Glomerular visceral epithelial cell (primary cell): ENCODE measurements around the gene YIF1B.

Source experiments
- DNase-seq: peaks from one replicate; pipeline ENCODE4 v3.0.0-alpha.2; 2016; ENCODE audit errors: extremely low spot score

The YIF1B gene

GRCh38 chr19:38335949-38336637, 20.3 kb upstream of the YIF1B start:
- DNase-seq = peak; percentile 97

GRCh38 chr19:38333245-38333644, 17.5 kb upstream of the YIF1B start:
- no peak for DNase-seq

DNA sequence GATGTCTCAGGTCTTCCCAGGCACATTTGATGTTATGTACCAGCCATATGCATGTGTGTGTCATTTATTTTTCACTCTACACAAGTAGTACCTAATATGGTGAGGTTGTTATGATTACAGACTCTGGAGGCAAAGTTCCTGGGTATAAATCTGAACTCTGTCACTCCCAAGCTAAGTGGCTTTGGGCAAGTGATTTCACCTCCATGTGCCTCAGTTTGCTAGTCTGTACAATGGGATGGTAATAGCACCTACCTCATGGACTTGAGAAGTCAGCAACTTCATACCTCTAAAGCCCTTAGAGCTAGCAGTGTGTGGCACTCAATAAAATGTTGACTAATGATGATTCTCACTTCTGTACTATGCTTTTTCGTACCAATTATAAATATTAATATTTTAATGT, 16.0 kb upstream of the YIF1B start:
- DNase-seq = no peak

DNA sequence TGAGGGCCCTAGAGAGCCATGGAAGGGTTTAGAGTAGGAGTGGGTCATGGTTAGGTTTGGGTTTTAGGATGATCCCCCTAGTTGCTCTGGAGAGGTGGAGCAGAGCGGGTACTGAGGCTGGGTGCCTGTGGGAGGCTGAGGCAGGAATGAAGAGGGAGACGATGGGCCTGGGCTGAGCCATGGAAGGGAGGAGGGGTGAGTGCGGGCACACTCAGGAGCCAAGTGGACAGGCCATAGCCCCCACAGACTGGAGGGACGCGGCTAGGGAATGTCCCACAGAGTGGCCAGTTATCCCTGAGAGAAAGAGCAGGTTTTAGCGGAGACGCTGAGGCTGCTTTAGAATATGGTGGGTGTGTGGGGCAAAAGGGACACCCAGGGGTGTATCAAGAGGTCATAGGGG, 13.9 kb upstream of the YIF1B start:
- DNase-seq = no peak

GRCh38 chr19:38326591-38326990, 10.8 kb upstream of the YIF1B start:
- DNase-seq = no peak

- no peak for DNase-seq
Measured at GRCh38 chr19:38324431-38324830, 8.7 kb upstream of the YIF1B start.

DNA sequence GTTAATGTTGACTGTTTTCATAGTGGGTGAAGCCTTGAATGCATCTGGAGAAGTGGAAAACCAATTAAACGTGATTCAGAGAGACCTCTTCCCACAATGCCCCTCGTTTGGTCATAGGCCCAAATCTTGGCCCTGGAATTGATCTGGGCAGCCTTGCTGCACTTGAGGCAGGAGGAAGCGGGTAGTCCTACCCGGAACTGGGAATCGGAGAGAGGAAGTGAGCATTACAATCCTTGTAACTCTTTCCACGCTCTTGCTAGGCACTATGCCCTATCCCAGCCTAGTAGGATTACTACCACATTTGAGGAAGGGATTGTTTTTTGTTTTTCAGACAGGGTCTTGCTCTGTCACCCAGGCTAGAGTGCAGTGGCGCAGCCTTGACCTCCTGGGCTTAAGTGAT, 7.5 kb upstream of the YIF1B start:
- no peak for DNase-seq

GRCh38 chr19:38321646-38322196, 6.0 kb upstream of the YIF1B start:
- DNase-seq = no peak

DNA sequence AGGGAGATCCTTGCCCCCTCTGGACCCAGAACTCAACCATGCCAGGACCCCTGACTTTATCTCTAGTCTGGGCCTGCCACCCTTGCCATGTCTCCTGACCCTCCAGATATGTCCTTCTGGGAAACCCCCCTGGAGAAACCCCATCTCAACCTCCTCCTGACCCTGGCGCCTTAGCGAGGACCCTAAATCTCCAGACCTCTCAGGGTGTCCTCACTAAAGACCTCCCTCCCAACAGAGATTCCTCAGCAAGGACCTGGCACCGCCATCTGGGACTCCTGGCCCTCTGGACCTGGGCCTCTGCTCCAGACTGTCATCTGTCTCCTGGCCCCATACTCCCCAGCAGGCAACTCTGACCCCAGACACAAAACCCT, 5.2 kb upstream of the YIF1B start:
- no peak for DNase-seq

DNA sequence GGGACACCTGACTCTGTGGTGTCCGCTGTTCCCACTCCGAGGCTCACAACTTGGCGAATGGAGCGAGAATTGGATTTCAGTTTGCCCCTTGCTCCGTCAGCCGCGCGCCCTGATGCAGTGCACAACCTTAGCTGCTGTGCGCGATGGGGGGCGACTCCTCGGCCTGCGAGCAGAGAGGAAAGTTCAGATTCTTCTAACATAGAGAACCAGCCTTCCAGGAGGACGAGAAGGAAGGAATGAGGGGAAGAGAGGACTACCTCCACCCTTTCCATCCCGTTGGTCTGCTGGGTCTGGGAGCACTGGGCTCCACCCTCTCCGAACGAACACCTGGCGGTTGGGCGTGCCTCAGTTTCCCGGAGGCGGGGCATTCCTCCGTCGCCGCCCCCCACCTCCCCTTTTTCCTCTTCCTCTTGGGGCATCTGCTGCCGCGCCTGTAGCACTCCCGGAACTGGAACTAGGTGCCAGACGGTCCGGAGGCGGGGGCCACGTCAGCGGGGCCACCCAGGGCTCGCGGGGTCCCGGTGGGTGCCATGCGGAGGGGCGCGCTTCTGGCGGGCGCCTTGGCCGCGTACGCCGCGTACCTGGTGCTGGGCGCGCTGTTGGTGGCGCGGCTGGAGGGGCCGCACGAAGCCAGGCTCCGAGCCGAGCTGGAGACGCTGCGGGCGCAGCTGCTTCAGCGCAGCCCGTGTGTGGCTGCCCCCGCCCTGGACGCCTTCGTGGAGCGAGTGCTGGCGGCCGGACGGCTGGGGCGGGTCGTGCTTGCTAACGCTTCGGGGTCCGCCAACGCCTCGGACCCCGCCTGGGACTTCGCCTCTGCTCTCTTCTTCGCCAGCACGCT, 3.9 kb upstream of the YIF1B start, which contains the start of gene KCNK6:
TSS of gene KCNK6 (plus strand) at position 425 of the 838 bp plus-strand sequence. CDS start at position 531, 106 bp downstream.
- DNase-seq = peak; percentile 34

DNA sequence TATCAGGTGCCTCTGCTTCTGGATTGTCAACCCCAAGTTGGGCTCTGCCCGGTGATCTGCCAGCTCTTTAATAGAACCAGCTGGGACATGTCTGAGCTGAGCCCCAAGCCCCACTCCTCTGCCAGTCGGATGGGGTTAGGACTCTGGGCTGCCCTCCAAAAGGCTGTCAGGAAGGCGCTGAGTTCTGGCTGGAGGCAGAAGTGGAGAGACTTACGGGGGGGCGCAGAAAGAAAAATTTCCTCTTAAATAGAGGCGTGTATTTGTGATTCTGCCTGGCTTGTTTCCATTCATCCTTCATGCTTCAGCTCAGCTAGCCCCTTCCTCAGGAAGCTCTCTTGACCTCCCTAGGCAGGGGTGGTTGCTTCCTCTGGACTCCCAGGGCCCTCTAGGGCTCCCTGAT, 2.9 kb upstream of the YIF1B start:
- DNase-seq = no peak

GRCh38 chr19:38317104-38317612, 1.4 kb upstream of the YIF1B start:
- no peak for DNase-seq

GRCh38 chr19:38316477-38317067, 825 bp upstream of the YIF1B start:
- no peak for DNase-seq

DNA sequence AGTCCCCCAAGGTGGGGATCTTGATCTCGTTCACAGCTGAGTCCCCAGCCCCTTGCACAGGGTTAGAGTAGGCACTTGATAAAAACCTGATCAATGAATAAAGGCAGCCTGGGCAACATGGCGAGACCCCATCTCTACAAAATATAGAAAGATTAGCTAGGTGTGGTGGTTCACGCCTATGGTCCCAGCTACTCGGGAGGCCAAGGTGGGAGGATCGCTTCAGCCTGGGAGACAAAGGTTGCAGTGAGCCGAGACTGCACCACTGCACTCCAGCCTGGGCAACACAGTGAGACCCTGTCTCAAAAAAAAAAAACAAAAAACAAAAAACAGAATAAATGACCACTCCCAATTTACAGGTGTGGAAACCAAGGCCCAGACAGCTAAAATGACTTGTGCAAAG, 4.8 kb downstream of the YIF1B start:
- no peak for DNase-seq

GRCh38 chr19:38310279-38310670, 5.5 kb downstream of the YIF1B start:
- no peak for DNase-seq

GRCh38 chr19:38309615-38310278, 6.0 kb downstream of the YIF1B start:
- DNase-seq = no peak

GRCh38 chr19:38308926-38309614, 6.7 kb downstream of the YIF1B start:
- DNase-seq = no peak

- DNase-seq = no peak
Measured at GRCh38 chr19:38308006-38308766, 7.6 kb downstream of the YIF1B start.

DNA sequence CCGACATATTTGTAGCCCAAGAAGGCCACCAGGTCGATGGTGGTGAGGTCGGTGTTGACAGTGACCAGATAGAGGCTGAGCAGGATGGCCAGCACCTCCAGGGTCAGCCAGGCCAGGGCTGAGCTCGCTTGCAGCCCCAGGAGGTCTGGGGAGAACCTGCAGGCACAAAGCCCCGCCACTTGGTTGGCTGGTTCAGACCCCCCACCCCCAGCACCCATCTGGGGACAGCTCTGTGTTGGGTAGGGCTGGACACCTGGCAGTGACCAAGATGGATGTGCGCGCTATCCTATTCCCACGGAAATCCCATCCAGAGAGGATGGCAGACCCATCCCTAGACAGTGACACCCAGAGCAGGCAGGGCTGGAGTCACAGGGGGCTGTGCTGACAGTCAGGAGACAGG, 8.2 kb downstream of the YIF1B start:
- no peak for DNase-seq

- no peak for DNase-seq
Measured at GRCh38 chr19:38307076-38307475, 8.7 kb downstream of the YIF1B start.
